Body of pancreas (tissue), 4 donors: ENCODE measurements around the gene IL4R.

Experiments used
- POLR2A ChIP-seq, 3 donors: fragments of 450-650 bp; IDR thresholded peaks; one replicate each; pipeline ENCODE4 v1.6.1; 2016; ENCODE audit warnings: antibody characterized with exemption in 3 of 3, mild to moderate bottlenecking in 2 of 3
- TF ChIP-seq, protein P1 (sequence below), 7 experiments: fragments of 450-650 bp in 4 of 7; fragments of 200-600 bp in 3 of 7; sonication (generic) in 3 of 7; IDR thresholded peaks; one replicate each; pipeline ENCODE4 v1.5.1; 2016 to 2019; ENCODE audit warnings: antibody characterized with exemption in 7 of 7

DNA sequence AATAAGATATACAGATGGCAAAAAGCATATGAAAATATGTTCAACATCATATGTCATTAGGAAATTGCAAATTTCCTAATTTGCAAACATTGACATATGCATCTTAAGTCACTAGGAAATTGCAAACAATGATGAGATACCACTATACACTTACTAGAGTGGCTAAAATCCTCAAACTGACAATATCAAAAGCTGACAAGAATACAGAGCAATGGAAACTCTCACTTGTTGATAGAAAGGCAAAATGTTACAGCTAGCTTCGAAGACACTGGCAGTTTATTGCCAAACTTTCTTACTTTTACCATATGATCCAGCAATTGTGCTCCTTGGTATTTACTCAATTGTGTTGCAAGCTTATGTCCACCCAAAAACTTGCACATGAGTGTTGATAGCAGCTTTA is 5.0 kb upstream of the IL4R start:
- TF ChIP-seq, protein P1, sequence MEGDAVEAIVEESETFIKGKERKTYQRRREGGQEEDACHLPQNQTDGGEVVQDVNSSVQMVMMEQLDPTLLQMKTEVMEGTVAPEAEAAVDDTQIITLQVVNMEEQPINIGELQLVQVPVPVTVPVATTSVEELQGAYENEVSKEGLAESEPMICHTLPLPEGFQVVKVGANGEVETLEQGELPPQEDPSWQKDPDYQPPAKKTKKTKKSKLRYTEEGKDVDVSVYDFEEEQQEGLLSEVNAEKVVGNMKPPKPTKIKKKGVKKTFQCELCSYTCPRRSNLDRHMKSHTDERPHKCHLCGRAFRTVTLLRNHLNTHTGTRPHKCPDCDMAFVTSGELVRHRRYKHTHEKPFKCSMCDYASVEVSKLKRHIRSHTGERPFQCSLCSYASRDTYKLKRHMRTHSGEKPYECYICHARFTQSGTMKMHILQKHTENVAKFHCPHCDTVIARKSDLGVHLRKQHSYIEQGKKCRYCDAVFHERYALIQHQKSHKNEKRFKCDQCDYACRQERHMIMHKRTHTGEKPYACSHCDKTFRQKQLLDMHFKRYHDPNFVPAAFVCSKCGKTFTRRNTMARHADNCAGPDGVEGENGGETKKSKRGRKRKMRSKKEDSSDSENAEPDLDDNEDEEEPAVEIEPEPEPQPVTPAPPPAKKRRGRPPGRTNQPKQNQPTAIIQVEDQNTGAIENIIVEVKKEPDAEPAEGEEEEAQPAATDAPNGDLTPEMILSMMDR (IDR thresholded peaks at IDR 0.05) = no peak
- TF ChIP-seq POLR2A (IDR thresholded peaks at IDR 0.05) = no peak
